Measurements from ENCODE around the gene ABO.
A peak's percentile ranks its signal among the peaks of the same experiment; 100 is the strongest.
"Not testable (repeated sequence)": the region's sequence is repeated elsewhere in the genome, so short reads cannot be mapped to it uniquely, and the experiment has no call there.

ABO gene

GRCh38 chr9:133242241-133242640 lies 32.8 kb downstream of the ABO start:
- no peak for TF ChIP-seq CTCF (IDR thresholded peaks at IDR 0.05; ENCODE audit: control insufficient read depth, insufficient read depth, low read depth, low read length, missing control alignments)
- no peak for DNase-seq (ENCODE audit: low read depth)
- H3K4me3 ChIP-seq (ENCODE audit: control insufficient read depth, low read depth, low read length): no peak overlapping the region

GRCh38 chr9:133239533-133240090 lies 35.4 kb downstream of the ABO start:
- no peak for DNase-seq (ENCODE audit: low read depth)
- no peak overlapping the region for H3K4me3 ChIP-seq (ENCODE audit: control insufficient read depth, low read depth, low read length)
- TF ChIP-seq CTCF (IDR thresholded peaks at IDR 0.05; ENCODE audit: control insufficient read depth, insufficient read depth, low read depth, low read length, missing control alignments): no peak

- no peak for DNase-seq (ENCODE audit: low read depth)
- TF ChIP-seq CTCF (IDR thresholded peaks at IDR 0.05; ENCODE audit: control insufficient read depth, insufficient read depth, low read depth, low read length, missing control alignments): peak; percentile 48
- no peak overlapping the region for H3K4me3 ChIP-seq (ENCODE audit: control insufficient read depth, low read depth, low read length)
Measured at GRCh38 chr9:133238851-133239532, 36.0 kb downstream of the ABO start.

GRCh38 chr9:133238272-133238850 lies 36.6 kb downstream of the ABO start:
- no peak overlapping the region for H3K4me3 ChIP-seq (ENCODE audit: control insufficient read depth, low read depth, low read length)

GRCh38 chr9:133237035-133237731 lies 37.8 kb downstream of the ABO start:
- no peak overlapping the region for H3K4me3 ChIP-seq (ENCODE audit: control insufficient read depth, low read depth, low read length)
- no peak for TF ChIP-seq CTCF (IDR thresholded peaks at IDR 0.05; ENCODE audit: control insufficient read depth, insufficient read depth, low read depth, low read length, missing control alignments)
- DNase-seq (ENCODE audit: low read depth): no peak

More at GRCh38 chr9:133238272-133238850, 36.6 kb downstream of the ABO start:
- no peak for DNase-seq (ENCODE audit: low read depth)
- TF ChIP-seq CTCF (IDR thresholded peaks at IDR 0.05; ENCODE audit: control insufficient read depth, insufficient read depth, low read depth, low read length, missing control alignments): no peak

- not testable (repeated sequence) for DNase-seq (ENCODE audit: low read depth); H3K4me3 ChIP-seq (ENCODE audit: control insufficient read depth, low read depth, low read length)
Measured at GRCh38 chr9:133236291-133237034, 38.5 kb downstream of the ABO start.

Measured in AG09309 (cell line).